Karpas-422 (cell line): Measurements from ENCODE around the gene WDR33. TPM values are rescaled to one million over a fixed set of nuclear protein-coding genes. Genes with fewer than 3 reads are reported as not detected.

Experiments
- DNase-seq: peaks from one replicate; pipeline ENCODE4 v3.0.0-alpha.2; 2015
- H2AFZ ChIP-seq: fragments of 200-600 bp; sonication (generic); 2 replicates; pipeline ENCODE4 v1.6.1; 2014; ENCODE audit warnings: antibody characterized with exemption, low read length, mixed read lengths
- H3K27ac ChIP-seq: fragments of 200-600 bp; sonication (generic); 2 replicates; pipeline ENCODE4 v1.5.1; 2014; ENCODE audit warnings: mild to moderate bottlenecking, low read length, moderate library complexity
- H3K27me3 ChIP-seq: fragments of 200-600 bp; sonication (generic); 2 replicates; pipeline ENCODE4 v1.6.1; 2014; ENCODE audit warnings: low read length, mixed read lengths
- H3K36me3 ChIP-seq: fragments of 200-600 bp; sonication (generic); 2 replicates; pipeline ENCODE4 v1.6.1; 2014; ENCODE audit warnings: low read length, mixed read lengths; ENCODE audit not compliant: insufficient read depth
- H3K4me1 ChIP-seq: fragments of 200-600 bp; sonication (generic); 2 replicates; pipeline ENCODE4 v1.6.1; 2014; ENCODE audit warnings: mild to moderate bottlenecking, low read length, mixed read lengths
- H3K4me2 ChIP-seq: fragments of 200-600 bp; sonication (generic); 2 replicates; pipeline ENCODE4 v1.6.1; 2014; ENCODE audit warnings: low read length, low read depth, mild to moderate bottlenecking; ENCODE audit not compliant: poor library complexity, severe bottlenecking
- H3K4me3 ChIP-seq: fragments of 200-600 bp; sonication (generic); 2 replicates; pipeline ENCODE4 v1.5.1; 2014; ENCODE audit warnings: mild to moderate bottlenecking, antibody characterized with exemption, low read length, mixed read lengths
- H3K79me2 ChIP-seq: fragments of 200-600 bp; sonication (generic); 2 replicates; pipeline ENCODE4 v1.6.1; 2014; ENCODE audit warnings: mild to moderate bottlenecking, low read length, mixed read lengths
- H3K9ac ChIP-seq: fragments of 200-600 bp; sonication (generic); 2 replicates; pipeline ENCODE4 v1.6.0; 2014; ENCODE audit warnings: low read length
- H3K9me2 ChIP-seq: fragments of 200-600 bp; sonication (generic), shearing (Covaris generic); replicated peaks from 2 replicates; pipeline ENCODE4 v1.6.0; 2014; ENCODE audit warnings: mild to moderate bottlenecking, low read length, moderate library complexity; ENCODE audit not compliant: insufficient read depth
- H3K9me3 ChIP-seq: fragments of 300-700, 200-600 bp; sonication (generic); 2 replicates; pipeline ENCODE4 v1.6.1; 2014; ENCODE audit warnings: low read length, mixed read lengths
- H4K20me1 ChIP-seq: fragments of 200-600 bp; sonication (generic); 2 replicates; pipeline ENCODE4 v1.6.1; 2014; ENCODE audit warnings: mild to moderate bottlenecking, antibody characterized with exemption, low read length, low read depth; ENCODE audit not compliant: insufficient read depth
- total RNA-seq: library from RNA; depleted of rRNA; stranded (reverse); fragments of >200 nt; shearing (Covaris generic); gene quantifications from 2 replicates; pipeline ENCODE4 v1.2.3, GENCODE V29; 2014; ENCODE audit warnings: low replicate concordance

WDR33 gene
- total RNA-seq, 1 experiment from 2014 or later = 65.0 TPM

GRCh38 chr2:127698553-127699355, 112.2 kb downstream of the WDR33 start:
- Histone ChIP-seq H4K20me1 (no peaks in the 10 kb centered on the region), H3K4me3 (no peak overlapping the region), H3K9me2 (no peaks in the 10 kb centered on the region), H3K79me2 (peaks cover 13% of the 10 kb centered on the region), H3K27ac (no peak overlapping the region), H3K9ac (no peak overlapping the region), H3K9me3 (no peaks in the 10 kb centered on the region), H2AFZ (no peak overlapping the region), H3K4me1 (peaks cover 25% of the 10 kb centered on the region), H3K36me3 (no peaks in the 10 kb centered on the region), H3K4me2 (no peak overlapping the region), H3K27me3 (no peaks in the 10 kb centered on the region)
- no peak for DNase-seq

GRCh38 chr2:127697482-127698180, 113.3 kb downstream of the WDR33 start:
- H3K27me3 ChIP-seq = no peaks in the 10 kb centered on the region
- no peak overlapping the region for H2AFZ ChIP-seq
- no peaks in the 10 kb centered on the region for H3K36me3 ChIP-seq
- no peak overlapping the region for H3K4me3 ChIP-seq
- H3K4me2 ChIP-seq = no peak overlapping the region
- DNase-seq = no peak
- H4K20me1 ChIP-seq = no peaks in the 10 kb centered on the region
- no peak overlapping the region for H3K9ac ChIP-seq
- no peaks in the 10 kb centered on the region for H3K9me2 ChIP-seq
- H3K79me2 ChIP-seq = peaks cover 5% of the 10 kb centered on the region; the same call in 1 of the 2 replicates
- peaks cover 16% of the 10 kb centered on the region for H3K4me1 ChIP-seq
- H3K27ac ChIP-seq = no peak overlapping the region
- no peaks in the 10 kb centered on the region for H3K9me3 ChIP-seq

- no peak for DNase-seq
- peaks cover 6% of the 10 kb centered on the region for H3K4me1 ChIP-seq
- H3K9ac ChIP-seq = no peak overlapping the region
Observed at GRCh38 chr2:127695491-127696472, 115.2 kb downstream of the WDR33 start.

GRCh38 chr2:127694986-127695385, 116.0 kb downstream of the WDR33 start:
- no peaks in the 10 kb centered on the region; the same call in 1 of the 2 replicates for H3K9me3 ChIP-seq
- no peak overlapping the region for H3K4me2 ChIP-seq

More at GRCh38 chr2:127695491-127696472, 115.2 kb downstream of the WDR33 start:
- Histone ChIP-seq H3K36me3 (no peaks in the 10 kb centered on the region), H3K9me3 (no peaks in the 10 kb centered on the region; the same call in 1 of the 2 replicates), H4K20me1 (no peaks in the 10 kb centered on the region), H3K9me2 (no peaks in the 10 kb centered on the region), H3K4me2 (no peak overlapping the region), H3K27me3 (no peaks in the 10 kb centered on the region), H3K4me3 (no peak overlapping the region), H2AFZ (no peak overlapping the region), H3K27ac (no peak overlapping the region), H3K79me2 (no peaks in the 10 kb centered on the region)

GRCh38 chr2:127690696-127691095, 120.3 kb downstream of the WDR33 start:
- Histone ChIP-seq H3K4me2 (no peak overlapping the region), H3K27me3 (no peaks in the 10 kb centered on the region), H2AFZ (no peak overlapping the region), H3K9me2 (no peaks in the 10 kb centered on the region), H4K20me1 (no peaks in the 10 kb centered on the region), H3K4me3 (no peak overlapping the region), H3K4me1 (no peaks in the 10 kb centered on the region), H3K79me2 (no peaks in the 10 kb centered on the region), H3K9me3 (no peaks in the 10 kb centered on the region; the same call in 1 of the 2 replicates), H3K27ac (no peak overlapping the region), H3K36me3 (no peaks in the 10 kb centered on the region), H3K9ac (no peak overlapping the region)
- no peak for DNase-seq

More at GRCh38 chr2:127694986-127695385, 116.0 kb downstream of the WDR33 start:
- no peak overlapping the region for H3K4me3 ChIP-seq
- no peak overlapping the region for H2AFZ ChIP-seq
- H3K4me1 ChIP-seq = no peaks in the 10 kb centered on the region
- no peaks in the 10 kb centered on the region for H3K79me2 ChIP-seq
- no peak overlapping the region for H3K27ac ChIP-seq
- no peak for DNase-seq
- H3K27me3 ChIP-seq = no peaks in the 10 kb centered on the region
- H3K9me2 ChIP-seq = no peaks in the 10 kb centered on the region
- H4K20me1 ChIP-seq = no peaks in the 10 kb centered on the region
- no peaks in the 10 kb centered on the region for H3K36me3 ChIP-seq
- H3K9ac ChIP-seq = no peak overlapping the region

DNA sequence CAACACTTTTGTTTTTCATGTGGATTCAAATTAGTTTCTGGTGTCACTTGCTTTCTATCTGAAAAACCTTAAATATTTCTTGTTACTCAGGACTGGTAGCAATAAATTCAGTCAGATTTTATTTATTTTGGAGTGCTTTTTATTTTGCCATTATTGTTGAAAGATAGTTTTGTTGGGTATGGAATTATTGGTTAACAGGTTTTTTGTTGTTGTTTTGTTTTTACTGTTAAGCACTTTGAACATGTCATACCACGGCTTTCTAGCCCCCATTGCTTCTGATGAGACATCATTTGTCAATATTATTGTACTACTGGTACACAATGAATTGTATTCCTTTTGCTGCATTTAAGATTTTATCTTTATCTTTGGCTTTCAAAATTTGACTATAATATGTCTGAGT, 122.6 kb downstream of the WDR33 start:
- Histone ChIP-seq H3K4me3 (no peak overlapping the region), H2AFZ (no peak overlapping the region), H3K9ac (no peak overlapping the region), H3K4me1 (no peaks in the 10 kb centered on the region), H3K79me2 (no peaks in the 10 kb centered on the region), H3K9me2 (no peaks in the 10 kb centered on the region), H3K4me2 (no peak overlapping the region), H4K20me1 (no peaks in the 10 kb centered on the region), H3K9me3 (no peaks in the 10 kb centered on the region; the same call in 1 of the 2 replicates), H3K27ac (no peak overlapping the region), H3K36me3 (no peaks in the 10 kb centered on the region), H3K27me3 (no peaks in the 10 kb centered on the region)
- no peak for DNase-seq

DNA sequence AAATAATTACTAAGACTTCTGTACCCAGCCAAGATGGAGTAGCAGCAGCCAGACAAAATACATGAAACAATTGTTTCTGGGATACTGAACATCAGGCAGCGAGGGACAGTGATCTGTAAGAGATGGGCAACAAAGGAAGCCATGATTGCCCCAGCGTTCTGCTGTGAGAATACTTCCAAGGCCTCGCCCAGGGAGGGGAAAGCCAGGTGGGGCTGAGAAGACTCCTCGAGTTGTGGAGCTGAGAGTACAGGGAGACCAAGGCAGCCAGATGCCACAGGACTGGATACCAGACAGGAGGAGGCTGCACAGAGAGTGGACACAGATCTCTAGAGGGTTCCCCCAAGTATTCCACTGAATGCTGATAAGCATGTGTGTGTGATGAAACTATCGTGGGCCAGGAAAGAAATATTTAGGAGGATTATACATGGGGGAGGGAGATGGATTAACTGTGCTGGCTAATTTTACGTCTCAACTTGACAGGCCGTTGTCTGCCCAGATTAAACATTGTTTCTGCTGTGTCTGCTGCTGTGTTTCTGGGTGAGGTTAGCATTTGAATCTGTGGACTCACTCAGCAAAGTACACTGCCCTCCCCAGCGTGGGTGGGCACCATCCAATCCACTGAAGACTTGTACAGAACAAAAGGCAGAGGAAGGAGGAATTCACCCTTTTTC, 125.4 kb downstream of the WDR33 start:
- no peaks in the 10 kb centered on the region; the same call in 1 of the 2 replicates for H3K9me3 ChIP-seq
- no peak overlapping the region for H3K27ac ChIP-seq
- no peak overlapping the region for H3K4me2 ChIP-seq
- H3K36me3 ChIP-seq = no peaks in the 10 kb centered on the region
- no peaks in the 10 kb centered on the region for H3K4me1 ChIP-seq
- no peaks in the 10 kb centered on the region for H3K9me2 ChIP-seq
- no peak overlapping the region for H3K4me3 ChIP-seq
- H2AFZ ChIP-seq = no peak overlapping the region
- H4K20me1 ChIP-seq = no peaks in the 10 kb centered on the region
- no peak for DNase-seq
- no peaks in the 10 kb centered on the region for H3K27me3 ChIP-seq
- no peaks in the 10 kb centered on the region for H3K79me2 ChIP-seq
- H3K9ac ChIP-seq = no peak overlapping the region; the same call in 1 of the 2 replicates
